ENCODE measurements around the gene PPP1R12C.

PPP1R12C gene

DNA sequence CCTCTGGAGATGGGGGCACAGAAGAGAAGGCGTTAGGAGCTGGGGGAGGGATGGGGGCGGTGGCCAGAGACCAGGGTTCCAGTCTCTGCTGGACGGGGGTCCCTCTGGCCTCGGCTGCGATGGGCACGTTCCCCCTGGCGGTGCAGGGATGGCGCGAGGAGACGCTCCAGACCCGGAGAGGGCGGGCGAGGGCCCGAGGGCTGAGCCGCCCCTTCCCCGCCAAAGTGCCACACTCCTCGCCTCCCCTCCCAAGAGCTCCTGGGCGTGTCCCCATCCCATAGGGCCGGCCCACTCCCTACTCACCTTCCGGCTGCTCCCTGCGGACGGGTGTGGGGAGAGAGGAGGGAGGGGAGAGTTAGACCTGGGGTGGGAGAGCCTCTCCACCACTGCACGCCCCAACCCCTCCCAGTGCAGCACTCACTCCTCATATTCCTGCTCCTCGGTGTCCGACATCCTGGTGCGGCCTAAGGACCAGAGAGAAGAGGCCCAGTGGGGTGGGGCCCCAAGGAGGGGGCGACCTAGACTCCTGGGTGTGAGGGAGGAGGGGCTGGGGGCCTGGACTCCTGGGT is 29.4 kb upstream of the PPP1R12C start:
- no peak for DNase-seq (ENCODE audit: low read depth in 1 of 2, low spot score in 1 of 2)

DNA sequence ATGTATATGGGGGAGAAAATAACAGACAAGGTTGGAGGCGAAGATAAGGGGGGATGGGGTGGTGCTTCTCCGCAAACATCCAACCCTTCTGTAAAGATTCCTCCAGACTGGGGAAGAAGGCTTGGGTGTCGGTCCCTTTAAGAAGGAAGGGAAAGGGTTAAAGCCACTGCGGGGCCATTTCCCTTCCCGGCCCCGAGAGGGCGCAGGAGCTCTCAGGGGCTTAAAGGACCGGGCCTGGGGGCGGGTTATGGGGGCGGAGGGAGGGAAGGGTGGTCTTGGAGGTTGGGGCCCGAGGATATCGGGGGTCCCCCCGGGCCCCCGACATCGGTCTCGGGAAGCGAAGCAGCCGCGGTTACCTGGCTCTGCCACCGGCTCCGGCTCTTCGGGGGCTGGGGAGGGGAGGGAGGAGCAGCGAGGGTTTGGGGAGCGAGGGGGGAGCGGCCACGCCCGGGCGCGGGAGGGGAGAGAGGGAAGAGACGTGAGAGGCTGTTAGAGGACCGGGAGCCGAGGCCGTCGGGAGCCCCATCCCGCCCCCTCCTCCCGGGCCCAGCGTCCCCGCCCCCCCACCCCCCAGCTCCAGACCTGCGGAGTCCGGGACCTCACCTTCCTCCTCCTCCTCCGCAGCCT is 28.8 kb upstream of the PPP1R12C start:
- DNase-seq (ENCODE audit: low read depth in 1 of 2, low spot score in 1 of 2) = no peak

DNA sequence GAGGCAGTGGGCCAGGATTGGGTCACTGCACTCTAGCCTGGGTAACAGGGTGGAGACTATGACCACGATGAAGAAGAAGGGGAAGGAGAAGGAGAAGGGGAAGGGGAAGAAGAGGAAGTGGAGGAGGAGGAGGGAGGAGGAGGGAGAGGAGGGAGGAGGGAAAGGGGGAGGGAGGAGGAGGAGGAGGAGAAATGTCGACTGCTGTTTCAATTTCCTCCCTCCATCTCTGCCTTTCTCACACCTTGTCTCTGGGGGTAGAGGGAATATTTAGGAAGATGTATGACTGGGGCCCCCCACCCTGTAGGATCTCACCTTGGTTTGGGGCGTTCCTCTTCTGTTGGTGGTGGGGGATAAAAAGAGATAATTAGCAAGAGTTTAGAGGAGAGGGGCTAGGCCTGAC is 27.8 kb upstream of the PPP1R12C start:
- no peak for DNase-seq (ENCODE audit: low read depth in 1 of 2, low spot score in 1 of 2)

DNA sequence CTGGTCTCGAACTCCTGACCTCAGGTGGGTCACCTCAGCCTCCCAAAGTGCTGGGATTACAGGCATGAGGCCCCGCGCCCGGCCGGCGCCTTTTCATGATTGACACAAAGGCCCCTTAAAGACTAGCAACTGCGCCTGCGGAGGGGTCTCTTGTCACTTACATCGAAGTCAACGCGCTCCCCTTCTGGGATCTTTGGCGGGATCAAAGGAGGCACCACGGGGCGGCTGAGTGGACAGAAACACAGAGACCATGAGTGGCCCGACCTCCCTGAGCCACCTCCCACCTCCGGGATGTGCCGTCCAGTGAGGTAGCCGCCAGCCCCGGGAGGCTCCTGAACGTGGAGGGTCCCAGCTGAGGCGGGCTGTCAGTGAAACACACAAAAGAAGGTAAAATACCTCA is 24.3 kb upstream of the PPP1R12C start:
- no peak for DNase-seq (ENCODE audit: low read depth in 1 of 2, low spot score in 1 of 2)

DNA sequence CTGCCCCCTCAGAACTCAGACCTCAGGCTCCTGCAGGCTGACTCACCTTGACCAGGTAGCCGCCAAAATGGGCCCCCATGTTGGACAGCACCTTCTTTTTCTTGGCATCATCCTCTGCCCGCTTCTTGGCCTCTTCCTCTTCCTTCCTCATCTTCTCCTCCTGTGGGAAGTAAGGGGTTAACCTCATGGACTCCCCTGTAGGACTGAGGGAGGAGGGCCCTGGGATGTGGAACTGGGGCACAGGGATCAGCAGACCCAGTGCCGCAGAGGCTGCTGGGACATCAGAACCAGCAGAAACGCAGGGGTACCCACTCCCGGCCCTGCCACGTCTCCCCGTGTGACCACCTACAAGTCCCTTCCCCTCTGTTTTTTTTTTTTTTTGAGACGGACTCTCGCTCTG is 20.5 kb upstream of the PPP1R12C start:
- DNase-seq (ENCODE audit: low read depth in 1 of 2, low spot score in 1 of 2) = no peak

DNA sequence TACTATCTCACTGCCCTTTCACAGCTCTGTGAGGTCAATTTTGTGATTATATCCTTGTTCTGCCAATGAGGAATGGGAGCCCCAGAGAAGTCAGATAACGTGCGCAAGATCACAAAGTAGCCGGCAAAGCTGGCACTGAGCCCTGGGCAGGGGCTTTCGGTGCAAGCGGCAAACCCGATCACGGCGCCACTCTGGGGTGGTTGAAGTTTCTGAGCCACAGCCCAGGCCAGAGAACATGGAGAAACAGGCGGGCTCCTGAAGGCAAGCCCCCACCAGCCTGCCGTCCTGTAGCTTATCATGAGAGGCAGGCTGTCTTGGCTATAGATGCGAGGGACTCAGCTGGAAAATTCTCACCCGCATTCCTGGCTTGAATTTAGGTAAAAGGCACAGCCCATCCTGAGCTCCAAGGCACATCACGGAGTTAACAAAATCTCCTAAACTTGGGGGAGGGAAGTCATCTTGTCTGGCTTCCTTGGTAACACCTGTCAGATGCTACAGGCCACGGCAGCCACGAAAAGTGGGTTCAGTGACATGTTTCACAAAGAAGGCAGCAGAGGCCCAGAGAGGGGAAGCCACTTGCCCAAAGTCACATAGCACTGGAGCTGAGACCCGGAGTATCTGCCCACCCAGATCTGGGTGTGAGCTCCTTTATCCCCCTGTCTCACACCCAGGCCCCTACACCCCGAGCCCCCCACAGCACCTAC is 19.1 kb upstream of the PPP1R12C start:
- DNase-seq (ENCODE audit: low read depth in 1 of 2, low spot score in 1 of 2) = no peak

DNA sequence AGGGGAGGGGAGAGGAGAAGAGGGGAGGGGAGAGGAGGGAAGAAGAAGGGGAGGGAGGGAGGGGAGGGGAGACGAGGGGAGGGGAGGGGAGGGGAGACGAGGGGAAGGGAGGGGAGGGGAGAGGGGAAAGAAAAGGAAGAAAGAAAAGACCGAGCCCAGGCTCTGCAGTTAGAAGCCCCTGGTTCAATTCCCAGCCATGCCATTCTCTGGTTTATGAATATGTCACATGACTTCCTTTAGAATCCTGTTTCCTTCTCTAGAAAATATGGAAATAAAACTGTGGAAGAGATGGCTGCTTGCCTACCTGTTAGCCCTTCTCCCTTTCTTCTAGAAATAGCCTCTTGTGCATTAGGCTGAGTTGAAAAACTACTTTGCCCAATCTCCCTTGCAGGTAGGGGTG is 17.3 kb upstream of the PPP1R12C start:
- DNase-seq (ENCODE audit: low read depth in 1 of 2, low spot score in 1 of 2) = no peak

DNA sequence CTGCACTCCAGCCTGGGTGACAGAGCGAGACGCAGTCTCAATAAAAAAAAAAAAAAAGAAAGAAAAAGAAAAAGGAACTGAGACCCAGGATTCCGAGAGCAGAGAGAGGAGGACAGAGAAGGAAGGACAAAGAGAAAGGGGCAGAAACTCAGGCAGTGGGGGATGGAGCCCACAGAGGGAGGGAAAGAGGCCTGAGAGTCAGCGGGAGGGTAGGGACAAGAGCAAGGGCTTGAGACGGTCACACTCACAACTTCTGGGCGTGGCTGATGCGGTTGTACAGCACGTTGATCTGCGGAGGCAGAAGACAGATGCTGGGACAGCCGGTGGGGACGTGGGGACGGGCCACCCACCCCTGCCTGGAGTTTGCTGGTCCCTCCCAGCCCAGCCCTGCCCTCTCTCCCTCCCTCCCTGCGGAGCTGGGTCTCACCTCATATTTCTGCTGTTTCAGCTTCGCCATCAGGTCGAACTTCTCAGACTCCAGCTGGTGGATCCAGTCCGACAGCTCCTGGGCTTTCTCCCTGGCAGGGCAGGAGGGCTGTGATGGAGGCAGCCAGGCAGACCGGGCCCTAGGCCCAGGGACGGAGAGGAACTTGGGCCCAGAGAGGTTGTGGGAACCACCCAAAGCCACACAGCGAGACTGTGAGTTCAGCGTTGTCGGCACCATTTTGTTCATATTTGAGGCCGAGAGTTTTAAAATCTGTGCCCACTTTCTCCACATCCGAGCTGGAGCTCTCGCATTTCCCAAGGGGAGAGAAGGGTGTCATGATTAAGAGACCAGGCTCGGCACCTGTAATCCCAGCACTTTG is 16.4 kb upstream of the PPP1R12C start:
- DNase-seq (ENCODE audit: low read depth in 1 of 2, low spot score in 1 of 2) = no peak

DNA sequence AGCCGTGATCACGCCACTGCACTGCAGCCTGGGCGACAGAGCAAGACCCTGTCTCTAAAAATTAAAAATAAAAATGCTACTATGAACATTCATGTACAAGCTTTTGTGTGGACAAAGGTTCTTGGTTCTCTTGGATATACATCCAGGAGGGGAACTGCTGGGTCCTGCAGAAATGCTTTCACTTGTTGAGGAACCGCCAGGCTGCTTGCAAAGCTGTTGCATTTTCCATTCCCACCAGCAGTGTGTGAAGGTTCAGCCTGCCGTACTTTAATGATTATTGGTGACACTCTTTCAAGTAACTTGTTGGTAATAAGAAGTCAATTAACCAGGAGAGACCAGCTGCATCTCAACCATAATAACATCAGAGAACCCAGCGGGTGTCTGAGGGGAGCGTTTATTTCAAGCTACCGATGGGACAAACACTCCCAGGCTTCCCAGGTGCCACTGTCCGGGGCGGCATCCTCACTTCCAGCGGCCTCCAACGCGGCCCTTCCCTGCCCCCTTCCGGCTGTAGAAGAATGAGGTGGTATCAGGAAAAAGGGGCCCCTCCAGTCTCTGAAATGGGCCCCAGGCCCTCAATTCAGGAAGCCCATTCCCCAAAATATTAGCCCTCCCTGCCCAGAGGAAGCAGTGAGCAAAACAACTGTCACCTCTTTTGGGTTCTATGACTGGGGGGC is 15.2 kb upstream of the PPP1R12C start:
- DNase-seq (ENCODE audit: low read depth in 1 of 2, low spot score in 1 of 2) = no peak

DNA sequence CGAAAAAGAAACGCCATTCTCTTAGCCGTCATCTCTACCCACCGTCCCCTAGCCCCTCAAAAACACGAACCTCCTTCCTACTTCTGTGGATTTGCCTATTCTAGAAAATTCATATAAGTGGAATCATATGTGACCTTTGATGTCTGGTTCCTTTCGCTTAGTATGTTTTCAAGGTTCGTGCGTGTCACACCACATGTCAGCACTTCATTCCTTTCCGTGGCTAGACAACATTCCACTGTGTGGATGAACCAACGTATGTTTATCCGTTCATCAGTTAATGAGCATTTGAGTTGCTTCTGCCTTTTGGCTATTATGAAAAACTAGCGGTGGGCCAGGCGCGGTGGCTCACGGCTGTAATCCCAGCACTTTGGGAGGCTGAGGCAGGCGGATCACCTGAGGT is 14.0 kb upstream of the PPP1R12C start:
- no peak for DNase-seq (ENCODE audit: low read depth in 1 of 2, low spot score in 1 of 2)

DNA sequence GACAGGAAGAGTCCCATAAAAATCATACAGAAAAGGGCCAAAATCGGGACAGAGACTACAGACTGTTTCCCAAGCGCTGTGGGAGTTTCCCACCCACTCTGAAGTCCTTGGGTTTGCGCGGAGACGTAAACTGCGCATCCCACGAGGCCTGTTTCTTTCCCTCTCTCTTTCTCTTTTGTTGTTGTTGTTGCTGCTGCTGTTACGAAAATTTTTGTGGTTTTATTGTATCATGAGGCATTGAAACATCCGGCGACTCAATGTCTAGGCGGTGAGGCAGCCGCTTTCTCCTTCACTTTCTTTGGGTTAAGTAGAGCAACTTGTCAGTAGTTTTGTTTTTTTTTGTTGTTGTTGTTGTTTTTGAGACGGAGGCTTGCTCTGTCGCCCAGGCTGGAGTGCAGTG is 1.6 kb upstream of the PPP1R12C start:
- no peak for DNase-seq (ENCODE audit: low read depth in 1 of 2, low spot score in 1 of 2)

DNA sequence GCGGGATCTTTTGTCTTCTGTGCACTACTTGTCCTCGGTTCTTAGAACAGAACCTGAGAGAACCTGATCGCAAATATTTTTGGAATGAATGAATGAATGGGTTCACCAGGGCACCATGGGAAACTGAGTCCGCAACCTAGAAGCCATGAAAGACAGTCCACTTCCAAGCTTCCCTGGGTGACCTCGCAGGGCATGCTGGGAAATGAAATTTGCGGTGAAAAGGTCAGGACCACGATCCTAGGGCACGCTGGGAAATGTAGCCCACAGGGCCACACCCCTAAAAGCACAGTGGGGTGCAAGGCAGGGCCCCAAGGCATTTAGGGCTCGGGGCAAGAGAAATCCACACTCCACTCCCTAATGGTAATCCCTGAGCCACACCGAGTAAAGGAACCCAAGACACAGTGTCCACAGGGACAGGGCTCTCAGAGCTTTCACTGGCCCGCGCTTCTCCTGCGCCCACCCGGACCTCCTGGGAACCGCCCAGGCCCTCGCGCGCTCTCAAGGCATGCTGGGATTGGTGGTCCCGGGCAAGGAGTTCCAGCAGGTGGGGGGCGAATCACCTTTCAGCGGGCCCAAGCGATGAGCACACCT is 1.1 kb upstream of the PPP1R12C start:
- DNase-seq (ENCODE audit: low read depth in 1 of 2, low spot score in 1 of 2) = no peak

DNA sequence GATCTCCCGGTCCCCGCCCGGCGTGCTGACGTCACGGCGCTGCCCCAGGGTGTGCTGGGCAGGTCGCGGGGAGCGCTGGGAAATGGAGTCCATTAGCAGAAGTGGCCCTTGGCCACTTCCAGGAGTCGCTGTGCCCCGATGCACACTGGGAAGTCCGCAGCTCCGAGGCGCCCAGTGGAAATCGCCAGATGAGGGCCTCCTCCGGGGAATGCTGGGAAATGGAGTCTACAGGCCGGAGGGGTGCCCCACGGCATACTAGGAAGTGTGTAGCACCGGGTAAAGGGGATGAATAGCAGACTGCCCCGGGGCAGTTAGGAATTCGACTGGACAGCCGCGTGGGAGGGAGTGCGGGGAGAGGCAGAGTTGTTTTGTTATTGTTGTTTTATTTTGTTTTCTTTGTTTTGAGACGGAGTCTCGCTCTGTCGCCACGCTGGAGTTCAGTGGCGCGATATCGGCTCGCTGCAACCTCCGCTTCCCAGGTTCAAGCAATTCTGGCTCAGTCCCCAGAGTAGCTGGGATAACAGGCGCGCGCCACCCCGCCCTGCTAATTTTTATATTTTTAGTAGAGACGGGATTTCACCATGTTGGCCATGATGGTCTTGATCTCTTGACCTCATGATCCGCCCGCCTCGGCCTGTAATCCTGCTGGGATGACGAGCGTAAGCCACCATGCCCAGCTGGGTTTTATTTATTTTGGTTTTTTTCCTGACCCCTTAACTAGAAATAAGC is 390 bp upstream of the PPP1R12C start:
- peak; percentile 95 to 96 for DNase-seq (ENCODE audit: low read depth in 1 of 2, low spot score in 1 of 2)

DNA sequence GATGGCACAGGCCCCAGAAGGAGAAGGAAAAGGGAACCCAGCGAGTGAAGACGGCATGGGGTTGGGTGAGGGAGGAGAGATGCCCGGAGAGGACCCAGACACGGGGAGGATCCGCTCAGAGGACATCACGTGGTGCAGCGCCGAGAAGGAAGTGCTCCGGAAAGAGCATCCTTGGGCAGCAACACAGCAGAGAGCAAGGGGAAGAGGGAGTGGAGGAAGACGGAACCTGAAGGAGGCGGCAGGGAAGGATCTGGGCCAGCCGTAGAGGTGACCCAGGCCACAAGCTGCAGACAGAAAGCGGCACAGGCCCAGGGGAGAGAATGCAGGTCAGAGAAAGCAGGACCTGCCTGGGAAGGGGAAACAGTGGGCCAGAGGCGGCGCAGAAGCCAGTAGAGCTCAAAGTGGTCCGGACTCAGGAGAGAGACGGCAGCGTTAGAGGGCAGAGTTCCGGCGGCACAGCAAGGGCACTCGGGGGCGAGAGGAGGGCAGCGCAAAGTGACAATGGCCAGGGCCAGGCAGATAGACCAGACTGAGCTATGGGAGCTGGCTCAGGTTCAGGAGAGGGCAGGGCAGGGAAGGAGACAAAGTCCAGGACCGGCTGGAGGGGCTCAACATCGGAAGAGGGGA is 1.1 kb downstream of the PPP1R12C start:
- DNase-seq (ENCODE audit: low read depth in 1 of 2, low spot score in 1 of 2) = peak in 1 of 2 donors; percentile 30

DNA sequence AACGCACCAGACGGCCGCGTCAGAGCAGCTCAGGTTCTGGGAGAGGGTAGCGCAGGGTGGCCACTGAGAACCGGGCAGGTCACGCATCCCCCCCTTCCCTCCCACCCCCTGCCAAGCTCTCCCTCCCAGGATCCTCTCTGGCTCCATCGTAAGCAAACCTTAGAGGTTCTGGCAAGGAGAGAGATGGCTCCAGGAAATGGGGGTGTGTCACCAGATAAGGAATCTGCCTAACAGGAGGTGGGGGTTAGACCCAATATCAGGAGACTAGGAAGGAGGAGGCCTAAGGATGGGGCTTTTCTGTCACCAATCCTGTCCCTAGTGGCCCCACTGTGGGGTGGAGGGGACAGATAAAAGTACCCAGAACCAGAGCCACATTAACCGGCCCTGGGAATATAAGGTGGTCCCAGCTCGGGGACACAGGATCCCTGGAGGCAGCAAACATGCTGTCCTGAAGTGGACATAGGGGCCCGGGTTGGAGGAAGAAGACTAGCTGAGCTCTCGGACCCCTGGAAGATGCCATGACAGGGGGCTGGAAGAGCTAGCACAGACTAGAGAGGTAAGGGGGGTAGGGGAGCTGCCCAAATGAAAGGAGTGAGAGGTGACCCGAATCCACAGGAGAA is 1.9 kb downstream of the PPP1R12C start:
- DNase-seq (ENCODE audit: low read depth in 1 of 2, low spot score in 1 of 2) = no peak

DNA sequence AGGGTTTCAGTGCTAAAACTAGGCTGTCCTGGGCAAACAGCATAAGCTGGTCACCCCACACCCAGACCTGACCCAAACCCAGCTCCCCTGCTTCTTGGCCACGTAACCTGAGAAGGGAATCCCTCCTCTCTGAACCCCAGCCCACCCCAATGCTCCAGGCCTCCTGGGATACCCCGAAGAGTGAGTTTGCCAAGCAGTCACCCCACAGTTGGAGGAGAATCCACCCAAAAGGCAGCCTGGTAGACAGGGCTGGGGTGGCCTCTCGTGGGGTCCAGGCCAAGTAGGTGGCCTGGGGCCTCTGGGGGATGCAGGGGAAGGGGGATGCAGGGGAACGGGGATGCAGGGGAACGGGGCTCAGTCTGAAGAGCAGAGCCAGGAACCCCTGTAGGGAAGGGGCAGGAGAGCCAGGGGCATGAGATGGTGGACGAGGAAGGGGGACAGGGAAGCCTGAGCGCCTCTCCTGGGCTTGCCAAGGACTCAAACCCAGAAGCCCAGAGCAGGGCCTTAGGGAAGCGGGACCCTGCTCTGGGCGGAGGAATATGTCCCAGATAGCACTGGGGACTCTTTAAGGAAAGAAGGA is 2.8 kb downstream of the PPP1R12C start:
- DNase-seq (ENCODE audit: low read depth in 1 of 2, low spot score in 1 of 2) = no peak

DNA sequence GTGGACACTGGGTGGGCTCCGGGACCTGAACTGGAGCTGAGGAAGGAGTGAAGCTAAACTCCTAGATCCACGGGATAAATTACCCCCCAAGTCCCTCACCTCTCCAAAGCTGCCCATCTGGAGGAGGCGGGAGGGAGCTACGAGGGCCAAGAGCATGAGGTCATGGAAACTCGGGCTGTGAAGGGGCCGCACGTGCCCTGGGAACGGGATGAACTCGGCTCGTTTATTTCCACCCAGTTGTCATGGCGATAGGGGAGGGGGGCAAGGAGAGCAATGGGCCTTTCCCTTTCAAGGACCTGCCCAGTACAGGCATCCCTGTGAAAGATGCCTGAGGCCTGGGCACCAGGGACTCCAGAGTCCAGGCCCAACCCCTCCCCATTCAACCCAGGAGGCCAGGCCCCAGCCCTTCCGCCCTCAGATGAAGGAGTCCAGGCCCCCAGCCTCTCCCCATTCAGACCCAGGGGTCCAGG is 3.8 kb downstream of the PPP1R12C start:
- no peak for DNase-seq (ENCODE audit: low read depth in 1 of 2, low spot score in 1 of 2)

DNA sequence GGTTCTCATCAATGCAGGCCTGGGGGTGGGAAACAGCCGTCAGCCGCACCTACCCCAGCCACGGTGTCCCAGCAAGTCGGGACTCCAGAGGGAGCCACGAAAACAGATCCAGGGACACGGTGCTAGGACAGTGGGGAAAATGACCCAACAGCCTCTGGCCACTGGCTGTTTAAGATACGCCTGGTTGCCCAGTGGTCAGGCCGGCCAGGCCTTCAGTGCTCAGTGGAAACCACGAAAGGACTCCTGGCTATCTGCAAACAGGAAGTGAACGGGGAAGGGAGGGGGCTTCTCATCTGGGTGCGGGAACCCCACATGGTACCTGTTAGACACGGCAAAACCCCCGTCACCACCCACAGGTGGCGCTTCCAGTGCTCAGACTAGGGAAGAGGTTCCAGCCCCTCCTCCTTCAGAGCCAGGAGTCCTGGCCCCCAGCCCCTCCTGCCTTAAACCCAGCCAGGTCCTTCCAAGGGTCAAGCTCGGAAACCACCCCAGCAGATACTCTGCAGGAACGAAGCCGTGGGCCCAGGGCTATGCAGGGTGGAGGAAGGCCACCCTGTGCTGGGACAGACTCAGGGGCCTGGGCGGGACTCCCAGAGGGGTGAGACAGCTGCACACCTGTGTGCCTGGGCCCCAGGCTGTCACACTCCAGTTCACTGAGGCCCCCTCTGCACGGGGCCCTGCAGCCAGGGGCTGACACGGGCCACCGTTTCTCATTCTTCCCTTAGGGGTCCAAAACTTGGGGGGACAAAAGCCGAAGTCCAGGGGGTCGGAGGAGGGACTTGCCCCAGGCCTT is 4.5 kb downstream of the PPP1R12C start:
- no peak for DNase-seq (ENCODE audit: low read depth in 1 of 2, low spot score in 1 of 2)

Measured in activated T-helper 1 cell treated with anti-CD3 and anti-CD28 coated beads, Interleukin-2, amount 50 U/mL, for 16 hours (primary cell).